ENCODE measurements around the gene CDH13.

Gene CDH13

DNA sequence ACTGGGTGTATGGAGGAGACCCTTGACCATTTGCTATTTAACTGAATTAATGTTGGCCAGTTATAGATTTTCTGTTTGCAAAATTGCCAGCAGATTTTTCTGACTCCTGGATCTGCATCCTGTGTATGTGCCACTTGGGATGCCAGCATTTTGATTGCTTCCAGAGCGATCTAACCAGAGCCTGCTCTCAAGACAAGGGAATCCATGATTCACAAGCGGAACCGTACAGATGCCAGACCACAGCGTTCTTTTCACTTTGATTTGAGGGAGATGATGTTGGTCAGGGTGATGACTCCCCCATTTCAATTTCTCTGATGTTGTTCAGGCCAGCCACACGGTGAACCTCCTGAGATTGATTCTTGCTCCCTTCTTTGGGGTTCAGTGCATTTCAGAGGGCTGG, 228.7 kb downstream of the CDH13 start:
- DNase-seq, result no peak

DNA sequence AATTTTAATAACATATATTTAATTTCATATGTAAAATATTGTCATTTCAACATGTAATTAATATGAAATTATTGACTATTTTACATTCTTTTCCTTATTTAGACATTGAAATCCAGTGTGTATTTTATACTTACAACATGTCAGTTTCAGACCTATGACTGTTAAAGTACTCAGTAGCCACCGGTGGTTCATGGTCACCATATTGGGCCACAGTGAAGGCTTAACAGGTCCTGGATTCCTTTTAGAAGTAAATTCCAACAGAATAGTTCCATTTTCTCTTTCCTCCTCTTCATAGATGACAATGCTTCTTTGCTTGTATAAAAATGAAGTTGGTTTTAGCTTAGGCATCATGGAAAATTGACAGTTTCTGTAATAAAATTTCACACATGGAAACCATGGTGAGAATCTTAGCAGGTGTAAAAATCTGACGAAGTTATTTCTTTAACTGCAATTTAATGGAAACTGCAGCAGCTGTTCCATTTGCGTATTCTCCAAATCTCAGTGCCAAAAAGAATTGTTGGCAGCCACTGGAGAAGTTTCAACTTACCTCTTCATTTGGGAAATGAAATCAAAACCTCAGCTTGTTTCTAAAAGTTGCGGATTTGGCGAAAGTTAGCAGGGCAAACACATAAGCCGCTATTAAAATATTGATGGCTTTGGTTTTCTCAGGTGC, 231.1 kb downstream of the CDH13 start:
- no peak for DNase-seq

DNA sequence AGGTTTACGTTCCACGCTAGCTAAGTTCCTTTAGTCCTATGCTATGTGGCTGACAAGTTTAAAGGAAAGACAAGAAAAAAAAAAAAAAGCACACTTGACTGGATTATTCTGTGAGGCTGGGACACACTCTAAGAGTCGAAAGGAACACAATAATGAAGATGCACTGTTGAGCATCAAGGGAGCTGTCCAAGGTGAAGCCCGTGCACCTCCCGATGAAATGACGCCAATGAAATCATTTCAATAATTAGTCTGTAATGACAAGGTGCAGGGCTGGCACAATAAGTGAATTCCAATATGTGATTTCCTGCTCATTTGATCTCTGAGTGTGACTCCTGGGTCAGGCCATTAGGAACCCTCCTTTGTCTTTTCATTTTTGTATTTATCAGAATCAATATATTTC, 232.9 kb downstream of the CDH13 start:
- DNase-seq, result no peak

DNA sequence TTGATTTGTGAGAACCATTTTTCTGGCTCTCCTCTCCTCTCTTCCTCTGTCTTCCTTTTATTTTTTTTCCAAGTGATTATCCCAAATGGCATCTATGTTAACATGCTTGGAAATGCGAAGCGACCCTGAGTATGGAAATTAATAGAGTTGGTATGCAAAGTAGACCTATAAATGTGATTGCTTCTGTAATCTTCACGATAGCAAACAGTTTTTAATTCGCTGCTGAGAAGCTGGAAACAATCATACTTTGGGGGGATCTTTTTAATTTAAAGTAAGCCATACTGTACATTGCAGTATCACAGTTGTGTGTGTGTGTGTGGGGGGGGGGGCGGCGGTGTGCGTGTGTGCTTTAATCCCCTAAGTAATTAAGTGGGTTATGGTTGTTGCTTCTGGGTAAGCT, 233.3 kb downstream of the CDH13 start:
- DNase-seq, result no peak

DNA sequence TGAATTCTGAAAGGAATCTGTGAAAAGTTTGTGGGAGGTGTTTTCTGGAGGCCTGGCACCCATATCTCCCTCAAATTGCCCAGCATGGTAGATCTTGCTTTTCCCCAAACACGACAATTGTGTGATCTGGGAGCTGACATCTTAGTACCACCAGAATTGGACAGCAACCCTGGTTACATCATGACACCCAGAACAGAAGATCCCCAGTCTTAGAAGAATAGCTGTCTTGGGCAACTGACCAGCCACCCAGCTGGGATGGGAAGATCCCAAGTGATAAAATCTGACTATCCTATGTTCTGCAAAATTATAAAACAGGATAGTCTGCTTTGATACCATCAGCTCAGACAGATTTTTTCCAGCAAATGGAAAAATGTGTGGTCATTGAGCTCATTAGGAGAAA, 235.3 kb downstream of the CDH13 start:
- DNase-seq, result no peak

DNA sequence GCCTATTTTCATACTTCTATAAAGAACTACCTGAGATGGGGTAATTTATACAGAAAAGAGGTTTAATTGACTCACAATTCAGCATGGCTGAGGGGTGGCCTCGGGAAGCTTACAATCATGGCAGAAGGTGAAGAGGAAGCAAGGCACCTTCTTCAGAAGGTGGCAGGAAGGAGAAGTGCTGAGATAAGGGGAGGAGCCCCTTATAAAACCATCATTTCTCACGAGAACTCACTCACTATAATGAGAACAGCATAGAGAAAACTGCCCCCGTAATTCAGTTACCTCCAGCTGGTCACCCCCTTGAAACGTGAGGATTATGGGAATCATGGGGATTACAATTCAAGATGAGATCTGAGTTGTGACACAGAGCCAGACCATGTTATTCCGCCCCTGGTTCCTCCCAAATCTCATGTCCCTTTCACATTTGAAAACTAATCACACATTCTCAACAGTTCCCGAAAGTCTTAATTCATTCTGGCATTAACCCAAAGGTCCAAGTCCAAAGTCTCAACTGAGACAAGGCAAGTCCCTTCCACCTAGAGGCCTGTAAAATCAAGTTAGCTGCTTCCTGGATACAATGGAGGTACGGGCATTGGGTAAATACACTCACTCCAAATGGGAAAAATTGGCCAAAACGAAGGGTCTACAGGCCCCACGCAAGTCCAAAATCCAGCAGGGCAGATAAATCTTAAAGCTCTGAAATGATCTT, 237.7 kb downstream of the CDH13 start:
- DNase-seq, result no peak

DNA sequence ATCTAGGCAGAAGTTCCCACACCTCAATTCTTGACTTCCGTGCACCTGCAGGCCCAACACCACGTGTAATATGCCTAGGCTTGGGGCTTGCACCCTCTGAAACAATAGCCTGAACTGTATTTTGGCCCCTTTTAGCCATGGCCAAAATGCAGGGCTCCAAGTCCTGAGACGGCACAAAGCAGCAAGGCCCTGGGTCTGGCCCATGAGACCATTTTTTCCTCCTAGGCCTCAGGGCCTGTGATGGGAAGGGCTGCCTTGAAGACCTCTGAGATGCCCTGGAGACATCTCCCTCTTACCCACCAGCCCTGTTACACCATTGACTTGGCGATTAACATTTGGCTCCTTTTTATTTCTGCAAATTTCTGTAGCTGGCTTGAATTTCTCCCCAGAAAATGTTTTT, 238.6 kb downstream of the CDH13 start:
- DNase-seq, result no peak

DNA sequence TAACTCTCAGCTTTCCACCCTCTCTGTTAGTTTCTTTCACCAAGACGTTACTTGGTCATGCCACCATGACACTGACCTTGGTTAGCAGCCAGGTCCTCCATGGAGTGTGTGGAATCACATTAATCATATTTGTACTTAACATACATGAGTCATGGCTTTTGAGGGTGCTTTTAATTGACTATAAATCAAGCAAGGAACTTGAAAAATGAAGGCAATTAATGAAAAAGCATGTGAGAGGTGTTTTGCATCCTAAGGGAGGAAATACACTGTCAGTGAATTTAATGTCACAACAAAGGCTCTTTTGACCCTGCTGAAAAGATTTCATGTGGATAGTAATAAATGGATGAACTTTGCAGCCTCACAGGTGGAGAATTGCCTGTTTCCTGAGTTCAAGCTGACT, 240.7 kb downstream of the CDH13 start:
- no peak for DNase-seq

DNA sequence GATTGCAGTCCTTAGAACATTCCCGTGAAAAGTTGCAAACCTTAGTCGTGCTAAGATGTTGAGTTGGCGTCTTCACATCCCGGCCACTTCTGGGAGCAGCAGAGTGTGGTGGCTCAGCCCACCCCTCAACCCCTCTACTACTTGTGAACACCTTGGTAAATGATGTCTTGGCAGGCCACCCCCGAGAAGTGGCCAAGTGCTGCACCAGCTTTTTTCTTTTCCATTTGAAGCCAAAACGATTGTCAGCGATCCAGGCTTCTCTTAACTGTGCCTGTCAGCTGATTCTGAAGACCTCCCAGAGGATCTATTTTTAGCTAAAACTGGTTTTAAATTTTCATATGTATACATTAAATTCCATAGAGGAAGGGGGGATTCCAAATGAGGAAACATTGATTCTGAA, 247.5 kb downstream of the CDH13 start:
- DNase-seq, result no peak

DNA sequence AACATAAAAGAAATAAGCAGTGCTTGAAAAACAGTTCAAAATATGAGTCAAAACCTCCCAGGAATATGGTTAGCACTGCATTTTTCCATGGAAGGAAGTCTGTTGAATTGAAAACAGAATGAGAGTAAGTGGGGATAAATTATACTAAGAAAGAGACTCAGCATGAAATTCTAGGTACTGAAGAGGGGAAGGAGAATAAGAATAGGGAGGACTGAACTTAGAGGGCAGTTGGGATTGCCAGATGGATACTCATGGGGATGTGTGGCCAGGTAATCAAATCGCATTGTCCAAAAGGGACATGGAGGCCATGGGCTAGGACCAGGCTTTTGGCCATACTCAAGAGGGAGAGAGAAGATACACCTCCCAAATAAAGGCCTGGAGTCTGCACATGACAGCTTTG, 247.9 kb downstream of the CDH13 start:
- DNase-seq, result no peak

DNA sequence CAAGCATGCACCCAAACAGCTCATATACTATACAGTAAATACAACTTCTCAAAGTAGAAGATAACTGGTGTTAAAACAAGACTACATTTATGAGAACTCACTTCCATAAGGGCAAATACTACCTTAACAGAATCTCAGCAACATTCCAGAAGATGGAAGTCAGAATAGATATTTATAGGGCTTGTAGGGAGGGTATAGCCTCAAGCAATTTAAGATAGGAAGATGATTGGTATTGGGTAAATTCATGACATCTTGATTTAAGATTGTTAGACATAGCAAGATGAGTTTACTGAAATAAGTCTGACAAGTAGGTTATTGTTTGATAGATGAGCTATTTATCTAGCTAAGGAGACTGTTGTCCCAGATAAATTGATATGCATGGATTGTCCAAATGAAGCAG, 250.2 kb downstream of the CDH13 start:
- no peak for DNase-seq

DNA sequence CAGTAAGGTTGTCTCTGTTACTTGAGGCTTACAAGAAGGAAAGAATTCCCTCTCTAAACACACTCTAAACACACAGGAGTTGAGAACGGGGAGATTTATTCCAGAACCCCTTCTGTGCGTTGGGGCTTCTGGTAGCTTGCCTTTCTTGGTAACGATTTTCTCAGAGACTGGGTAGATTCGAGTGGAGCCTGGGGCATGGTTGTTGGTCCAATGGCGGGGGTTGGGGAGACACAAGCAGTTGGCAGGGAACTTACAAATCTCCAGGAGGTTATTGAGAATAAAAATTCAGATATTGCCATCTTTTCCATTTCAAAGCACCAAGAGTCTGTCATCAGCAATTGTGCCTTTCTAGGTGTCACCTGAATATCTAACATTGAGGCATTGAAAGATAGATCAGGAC, 251.7 kb downstream of the CDH13 start:
- no peak for DNase-seq

DNA sequence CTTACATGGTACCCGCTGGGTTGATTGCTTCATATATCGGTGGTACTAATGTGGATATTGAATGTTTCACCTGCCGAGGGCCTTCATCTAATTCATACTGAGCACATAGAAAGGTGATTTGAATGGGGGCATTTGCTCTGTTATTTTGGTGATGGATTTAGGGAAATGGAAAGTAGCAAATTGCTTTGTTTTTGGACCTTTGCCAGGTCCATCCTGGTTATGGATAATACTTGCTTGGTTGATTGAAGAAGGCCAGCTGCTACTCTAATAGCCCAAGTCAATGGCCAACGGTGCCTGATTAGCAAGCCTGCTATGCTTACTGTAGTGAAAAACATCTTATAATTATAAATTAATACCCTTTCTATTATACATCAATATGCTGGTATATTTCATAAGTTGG, 253.6 kb downstream of the CDH13 start:
- DNase-seq, result no peak

DNA sequence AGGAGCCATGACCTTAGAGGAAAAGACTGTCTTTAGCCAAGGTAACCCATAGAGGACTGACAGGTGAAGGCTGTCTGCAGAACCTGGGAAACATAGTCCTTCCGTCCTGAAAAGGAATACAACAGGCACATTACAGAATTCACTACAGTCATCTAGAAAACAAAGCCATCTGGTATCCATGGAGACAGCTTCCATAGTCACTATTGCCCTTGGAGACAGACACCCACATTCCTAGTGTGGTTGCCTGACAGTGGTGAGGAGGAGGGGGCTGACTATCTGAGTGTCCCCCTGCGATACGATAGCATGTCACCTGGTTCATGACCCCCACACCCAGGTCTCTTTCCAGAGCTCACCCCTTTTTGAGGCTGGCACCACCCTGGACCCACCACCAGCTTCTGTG, 254.7 kb downstream of the CDH13 start:
- no peak for DNase-seq

DNA sequence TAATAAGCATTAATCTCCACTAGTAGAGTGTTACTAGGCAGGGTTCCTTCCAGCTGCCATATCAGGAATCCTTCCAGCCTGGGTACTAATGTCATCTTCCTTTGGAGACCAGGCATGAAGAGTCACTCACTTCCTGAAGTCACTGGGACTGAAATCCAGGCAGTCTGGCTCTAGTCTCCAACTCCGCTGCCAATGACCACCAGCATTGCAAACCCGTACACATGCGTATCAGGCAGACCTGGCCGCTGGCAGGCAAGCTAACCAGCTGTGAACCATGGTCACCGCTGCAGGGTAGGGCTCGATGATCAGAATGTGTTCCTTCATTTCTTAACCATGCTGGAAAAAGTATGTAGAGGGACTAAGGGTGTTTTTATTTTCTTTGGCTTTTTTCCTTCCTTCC, 255.5 kb downstream of the CDH13 start:
- no peak for DNase-seq

DNA sequence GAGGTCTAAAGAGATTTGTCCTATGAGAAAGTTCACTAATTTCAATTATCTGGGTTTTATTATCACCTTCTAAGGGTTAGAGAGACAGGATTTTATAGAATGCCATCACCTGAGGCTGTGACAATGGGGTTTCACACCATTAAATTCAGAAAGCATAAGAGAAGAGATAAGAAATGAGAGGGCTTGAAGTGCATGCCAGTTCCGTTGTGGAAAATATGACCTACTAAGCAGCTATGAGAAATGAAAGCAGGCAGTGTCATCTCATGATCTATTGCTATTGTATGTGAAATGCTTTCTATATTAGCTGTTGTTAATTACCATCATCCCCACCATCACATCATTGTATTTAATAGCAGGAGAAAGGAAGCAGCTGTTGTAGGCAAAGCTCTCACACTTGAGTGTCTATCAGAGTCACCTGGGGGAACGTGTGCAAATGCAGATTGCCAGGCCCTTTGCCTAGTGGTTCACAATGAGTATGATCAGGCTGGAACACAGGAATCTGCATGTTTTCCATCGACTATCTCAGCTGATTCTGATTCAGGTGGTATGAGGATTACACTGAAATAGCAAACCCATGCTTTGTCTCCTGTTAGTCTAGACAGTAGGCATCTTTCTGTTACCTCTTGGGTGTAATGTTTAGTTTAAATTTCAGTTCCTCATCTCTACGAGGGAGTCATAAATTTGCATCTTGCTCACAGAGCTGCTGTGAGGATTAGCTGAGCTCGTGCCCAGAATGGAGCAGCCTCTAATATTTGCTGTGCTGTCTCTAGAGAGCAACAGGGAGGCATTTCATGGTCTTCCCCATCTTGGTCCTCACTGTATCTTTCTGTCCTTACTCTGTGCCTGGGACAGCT, 256.4 kb downstream of the CDH13 start:
- no peak for DNase-seq

DNA sequence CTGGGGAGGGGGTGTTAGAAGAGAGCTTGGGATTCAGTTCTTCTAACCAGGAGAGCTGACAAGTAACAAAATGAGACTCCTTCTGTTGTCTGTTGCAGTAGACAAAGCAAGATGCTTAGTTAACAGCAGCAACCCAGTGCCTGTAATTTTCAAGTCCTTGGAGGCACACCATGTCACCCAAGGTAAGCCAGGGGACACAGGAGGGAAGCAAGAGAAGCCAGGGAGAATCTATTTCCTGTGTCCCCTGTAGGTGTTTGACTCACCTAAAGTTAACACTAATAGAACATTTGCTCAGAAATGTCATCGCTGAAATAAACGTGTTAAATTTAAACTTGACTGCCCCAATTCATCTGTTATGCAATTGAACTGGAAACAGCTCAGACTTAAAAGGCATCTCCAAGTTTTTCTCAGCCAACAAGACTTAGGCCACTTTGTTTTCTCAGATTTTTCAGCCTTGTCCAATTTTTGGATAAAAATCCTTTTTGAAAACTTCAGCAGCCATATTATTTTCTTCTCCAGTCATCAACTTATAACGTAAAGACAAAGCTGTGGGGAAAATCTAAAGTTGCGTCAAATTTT, 257.6 kb downstream of the CDH13 start:
- no peak for DNase-seq

DNA sequence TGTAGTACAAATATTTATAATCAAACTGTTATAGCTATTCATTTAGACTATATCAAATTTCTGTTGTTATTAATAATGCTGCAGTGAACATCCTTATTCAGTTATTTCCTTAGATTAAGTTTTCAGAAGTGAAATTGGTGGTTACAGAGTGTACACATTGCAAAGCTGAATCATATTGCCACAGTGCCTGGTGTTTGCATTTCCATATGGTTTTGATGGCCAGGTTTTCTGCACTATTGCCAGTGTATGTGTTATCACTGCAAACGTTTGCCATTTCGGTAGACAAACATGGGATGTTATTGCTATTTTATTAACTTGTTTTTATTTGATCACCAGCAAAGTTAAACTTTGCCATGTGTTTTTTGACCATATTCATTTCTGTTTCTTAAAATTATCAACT, 259.4 kb downstream of the CDH13 start:
- no peak for DNase-seq

DNA sequence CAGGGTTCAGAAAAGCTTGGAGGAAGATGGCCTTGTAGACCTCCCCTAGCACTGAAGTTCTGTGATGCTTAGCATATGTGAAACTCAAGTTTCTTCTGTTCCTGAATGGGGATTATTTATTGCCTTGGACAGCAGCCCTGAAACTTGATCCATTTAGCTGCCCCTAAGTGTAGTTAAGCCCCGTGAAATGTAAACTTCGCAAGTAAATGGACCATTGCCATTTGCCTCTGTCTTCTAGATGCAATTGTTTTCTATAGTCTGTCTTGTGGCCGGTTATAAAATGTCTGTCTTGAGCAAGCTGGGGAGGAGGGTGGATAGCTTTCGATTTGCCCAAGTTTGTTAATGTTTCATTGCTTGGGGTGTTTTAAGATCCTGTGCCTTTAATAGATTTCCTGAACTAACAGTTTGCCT, 261.8 kb downstream of the CDH13 start:
- DNase-seq, result no peak

DNA sequence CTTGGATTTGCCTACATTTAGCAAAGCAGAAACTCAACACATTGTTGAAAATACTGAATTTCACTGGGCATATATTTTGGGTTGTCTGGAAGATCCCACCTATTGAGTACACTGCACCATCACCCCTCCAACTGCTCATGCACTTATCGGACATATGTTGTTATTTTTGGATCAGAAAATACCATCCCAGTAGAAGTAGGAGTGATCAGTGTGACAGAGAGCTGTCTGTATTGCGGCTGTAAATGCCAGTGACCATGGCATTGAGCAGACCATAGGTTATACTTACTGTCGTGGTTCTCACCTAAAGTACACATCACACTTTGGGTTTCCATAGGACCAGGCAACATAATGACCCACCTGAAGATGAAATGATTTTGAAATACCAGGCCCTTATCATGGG, 264.7 kb downstream of the CDH13 start:
- DNase-seq, result no peak

DNA sequence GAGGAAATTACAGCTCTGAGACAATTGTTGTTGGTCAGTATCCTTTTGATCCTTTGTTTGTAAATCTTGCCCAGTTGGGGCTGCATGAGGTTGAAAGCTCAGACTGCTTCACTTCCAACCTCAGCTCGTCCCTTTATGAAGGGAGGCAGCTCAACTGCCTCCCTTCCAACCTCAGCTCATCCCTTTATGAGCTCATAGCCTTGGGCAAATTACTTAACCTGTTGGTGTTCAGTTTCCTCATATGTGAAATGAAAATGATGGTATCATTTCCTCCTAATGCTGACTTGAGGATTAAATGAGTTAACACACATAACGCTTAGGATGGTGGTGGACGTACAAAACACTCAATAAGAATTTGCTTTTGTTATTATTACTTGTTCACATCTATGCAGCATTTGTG, 265.1 kb downstream of the CDH13 start:
- DNase-seq, result no peak

DNA sequence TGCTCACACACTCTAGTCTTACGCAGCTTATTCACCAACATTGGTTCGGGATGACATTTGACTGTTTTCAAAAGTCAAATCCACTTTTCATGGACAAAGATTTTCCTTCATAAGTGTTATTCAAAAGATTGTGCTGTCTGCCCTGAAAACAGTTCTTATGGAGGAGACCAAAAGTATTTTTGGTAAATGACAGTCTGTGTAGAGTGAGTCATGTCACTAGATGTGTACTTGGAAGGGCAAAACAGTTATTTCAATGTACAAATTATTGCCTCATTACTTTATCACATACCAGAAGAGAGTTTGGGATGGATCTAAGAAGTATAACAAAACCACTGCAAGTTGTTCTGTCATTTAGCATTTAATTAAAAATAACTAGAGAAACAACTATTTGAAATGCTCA, 265.6 kb downstream of the CDH13 start:
- DNase-seq, result no peak

DNA sequence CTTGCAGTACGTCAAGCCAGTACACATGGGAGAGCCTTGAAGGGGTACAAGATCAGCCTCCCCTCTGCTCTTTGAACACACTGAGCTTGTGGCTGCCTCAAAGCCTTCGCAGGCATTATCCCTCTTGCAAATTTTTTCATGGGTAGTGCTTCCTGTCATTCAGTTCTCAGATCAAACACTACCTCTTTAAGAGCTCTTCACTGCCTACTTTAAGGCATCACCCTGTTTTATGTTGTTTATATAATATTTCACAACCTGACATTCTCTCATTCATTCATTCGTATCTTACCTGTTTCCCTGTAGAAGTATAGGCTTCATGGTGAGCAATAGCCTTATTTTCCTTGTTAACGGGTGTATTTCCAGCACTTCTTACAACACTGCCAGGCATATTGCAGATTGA, 269.1 kb downstream of the CDH13 start:
- no peak for DNase-seq

DNA sequence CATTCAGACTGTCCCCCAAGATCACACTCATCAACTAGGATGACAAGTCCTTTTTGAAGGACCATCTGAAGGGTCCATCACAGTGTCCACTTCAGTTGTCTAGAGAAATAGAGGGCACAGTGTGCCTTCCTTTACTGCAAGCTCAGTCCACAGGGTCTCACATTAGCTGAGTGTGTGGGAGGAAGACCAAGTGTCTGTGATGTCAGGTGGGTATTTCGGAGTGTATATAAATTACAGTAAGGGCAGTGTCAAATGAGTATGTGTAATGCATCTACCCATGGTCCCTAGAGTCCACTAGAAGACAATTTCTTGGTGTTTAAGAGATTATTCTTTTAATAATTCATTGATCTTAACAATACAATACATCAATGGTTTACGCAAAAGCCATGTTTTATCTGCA, 272.2 kb downstream of the CDH13 start:
- no peak for DNase-seq
